CD4-positive, alpha-beta T cell (primary cell): ENCODE data around the gene STXBP2. TPM values are rescaled to one million over a fixed set of nuclear protein-coding genes. Genes with fewer than 3 reads are reported as not detected.

Source experiments
- ATAC-seq: fragments of 200-7000 bp; cut with Tn5 transposase; one replicate; pipeline ENCODE4 v1.10.0; 2022; ENCODE audit warnings: mild to moderate bottlenecking; ENCODE audit not compliant: poor library complexity
- CTCF ChIA-PET: fragments of 350-600 bp; sonication (Branson Sonifier 250); formaldehyde crosslinking; loops from one replicate; lab custom pipeline; 2021; ENCODE audit warnings: antibody characterized with exemption, inconsistent platforms; lab: Charles Lee
- POLR2A ChIA-PET: fragments of 350-600 bp; sonication (Branson Sonifier 250); formaldehyde crosslinking; loops from one replicate; lab custom pipeline; 2021; ENCODE audit warnings: antibody characterized with exemption, inconsistent platforms; lab: Charles Lee
- DNase-seq, 14 experiments: peaks; one replicate each; pipeline ENCODE4 v3.0.0-alpha.2; 2013 to 2020; ENCODE audit warnings: mixed read lengths in 2 of 14
- H3K27ac ChIP-seq, 2 donors: one replicate each; pipeline versions ENCODE4 v1.5.1 to v1.7.0; 2013; ENCODE audit warnings: low read length in 2 of 2, low read depth in 1 of 2, mild to moderate bottlenecking in 1 of 2
- H3K27me3 ChIP-seq, 2 experiments: 1 replicate in 1 of 2; 2 replicates in 1 of 2; pipeline versions ENCODE4 v1.6.1 to v1.7.0; 2013; ENCODE audit warnings: low read length in 2 of 2, control low read depth in 1 of 2, mild to moderate bottlenecking in 1 of 2, moderate library complexity in 1 of 2; ENCODE audit not compliant: insufficient read depth in 2 of 2, control insufficient read depth in 1 of 2
- H3K36me3 ChIP-seq: one replicate; pipeline ENCODE4 v1.6.1; 2013; ENCODE audit warnings: low read length, control low read depth; ENCODE audit not compliant: insufficient read depth
- H3K4me1 ChIP-seq: one replicate; pipeline ENCODE4 v1.6.1; 2013; ENCODE audit warnings: low read length, control low read depth; ENCODE audit not compliant: insufficient read depth
- H3K4me3 ChIP-seq: one replicate; pipeline ENCODE4 v1.5.1; 2013; ENCODE audit warnings: mild to moderate bottlenecking, low read length, moderate library complexity
- H3K9me3 ChIP-seq, 2 experiments: 1 replicate in 1 of 2; 2 replicates in 1 of 2; pipeline versions ENCODE4 v1.6.1 to v1.7.0; 2013; ENCODE audit warnings: low read length in 2 of 2, mild to moderate bottlenecking in 2 of 2, control low read depth in 1 of 2, moderate library complexity in 1 of 2; ENCODE audit not compliant: control insufficient read depth in 1 of 2, insufficient read depth in 1 of 2
- H3K27ac Mint-ChIP-seq: one replicate; pipeline ENCODE4 v1.8.0; 2020; ENCODE audit warnings: mixed read lengths
- H3K27me3 Mint-ChIP-seq: one replicate; pipeline ENCODE4 v1.8.0; 2021; ENCODE audit warnings: mixed read lengths
- H3K36me3 Mint-ChIP-seq: one replicate; pipeline ENCODE4 v1.8.0; 2021; ENCODE audit warnings: low read depth, mixed read lengths
- H3K4me1 Mint-ChIP-seq: one replicate; pipeline ENCODE4 v1.8.0; 2021; ENCODE audit warnings: low read depth, mixed read lengths
- H3K4me3 Mint-ChIP-seq: one replicate; pipeline ENCODE4 v1.8.0; 2020; ENCODE audit warnings: mild to moderate bottlenecking, mixed read lengths
- H3K9me3 Mint-ChIP-seq: one replicate; pipeline ENCODE4 v1.8.0; 2020; ENCODE audit warnings: mixed read lengths
- CTCF ChIP-seq: fragments of 200-600 bp; IDR thresholded peaks from one replicate; pipeline ENCODE4 v1.8.0; 2022; ENCODE audit warnings: antibody characterized with exemption, mild to moderate bottlenecking
- intact Hi-C, 2 experiments: fragments of 100-400 bp; cut with DNase I in 1 of 2; cut with micrococcal nuclease in 1 of 2; formaldehyde crosslinking; loops; one replicate each; pipeline versions ENCODE4 v1.15.1 to v1.9.0; 2023 to 2025; cut with DNase I, micrococcal nuclease
- total RNA-seq, 174 experiments: library from RNA in 2 of 174; stranded (reverse) in 2 of 174; gene quantifications; one replicate each; pipeline ENCODE4 v1.2.3 and lab custom pipeline; 2021 to 2026

The STXBP2 gene
- total RNA-seq, 2 experiments from 2014 or later, result 234 to 241 TPM

DNA sequence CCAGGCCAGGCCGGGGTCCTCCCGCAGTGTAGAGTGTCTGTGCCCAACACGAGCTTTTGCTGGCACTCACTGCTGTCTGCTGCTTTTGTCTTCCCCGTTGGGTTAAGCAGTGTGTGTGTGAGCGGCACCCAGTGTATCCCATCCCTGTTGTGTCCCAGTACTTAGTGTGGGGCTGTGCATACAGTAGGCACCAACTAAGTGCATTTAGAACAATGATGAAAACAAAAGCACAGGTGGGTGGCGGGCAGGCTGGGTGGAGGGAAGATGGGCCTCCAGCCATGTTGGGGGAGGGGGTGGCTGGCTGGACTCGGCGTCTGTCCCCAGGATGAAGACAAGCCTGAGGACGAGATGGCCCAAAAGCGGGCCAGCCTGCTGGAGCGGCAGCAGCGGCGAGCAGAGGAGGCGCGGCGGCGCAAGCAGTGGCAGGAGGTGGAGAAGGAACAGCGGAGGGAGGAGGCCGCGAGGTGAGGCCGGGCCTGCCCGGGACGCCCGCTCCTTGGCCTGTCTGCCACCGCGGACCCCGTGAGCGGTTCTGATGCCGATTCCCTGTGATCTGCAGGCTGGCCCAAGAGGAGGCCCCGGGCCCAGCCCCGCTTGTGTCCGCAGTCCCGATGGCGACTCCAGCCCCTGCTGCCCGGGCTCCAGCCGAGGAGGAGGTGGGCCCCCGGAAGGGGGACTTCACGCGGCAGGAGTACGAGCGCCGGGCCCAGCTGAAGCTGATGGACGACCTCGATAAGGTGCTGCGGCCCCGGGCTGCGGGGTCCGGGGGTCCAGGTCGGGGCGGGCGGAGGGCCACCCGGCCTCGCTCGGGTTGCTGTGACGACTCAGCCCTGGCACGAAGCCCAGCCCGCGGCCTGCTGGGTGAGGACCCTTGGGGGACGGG lies 21.8 kb upstream of the STXBP2 start:
- intact Hi-C loops, result no loop called here
- Mint-ChIP-seq H3K4me3 (no peak overlapping the region), H3K27me3 (no peaks in the 10 kb centered on the region), H3K9me3 (no peaks in the 10 kb centered on the region), H3K4me1 (no peaks in the 10 kb centered on the region), H3K27ac (no peak overlapping the region), H3K36me3 (peaks cover 20% of the 10 kb centered on the region)
- H3K9me3 ChIP-seq, result peaks cover 0 to 9% of the 10 kb centered on the region in 2 experiments
- no peak overlapping the region for H3K27ac ChIP-seq
- ChIA-PET POLR2A (no interaction called here), CTCF (no interaction called here)
- no peaks in the 10 kb centered on the region for H3K4me1 ChIP-seq
- H3K4me3 ChIP-seq, result no peak overlapping the region
- H3K27me3 ChIP-seq, result no peaks in the 10 kb centered on the region
- peaks cover 22% of the 10 kb centered on the region for H3K36me3 ChIP-seq
- no peak for DNase-seq
- no peak for ATAC-seq
- no peak for TF ChIP-seq CTCF

DNA sequence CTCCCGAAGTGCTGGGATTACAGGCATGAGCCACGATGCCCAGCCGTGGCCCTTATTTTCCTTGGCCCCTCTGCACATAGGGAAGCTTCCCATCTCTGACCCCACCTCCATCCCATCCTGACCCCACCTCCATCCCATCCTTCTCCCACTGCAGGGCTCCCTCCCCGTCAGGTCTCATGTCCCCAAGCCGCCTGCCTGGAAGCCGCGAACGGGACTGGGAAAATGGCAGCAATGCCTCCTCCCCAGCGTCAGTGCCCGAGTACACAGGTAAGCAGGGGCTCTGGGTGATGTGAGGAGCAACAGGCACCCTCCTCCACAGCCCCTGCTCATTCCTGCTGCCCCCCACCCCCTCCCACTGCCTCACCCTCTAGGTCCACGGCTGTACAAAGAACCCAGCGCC lies 19.7 kb upstream of the STXBP2 start:
- no peak for ATAC-seq
- H3K9me3 Mint-ChIP-seq, result no peaks in the 10 kb centered on the region
- Histone ChIP-seq H3K4me3 (no peak overlapping the region), H3K9me3 (peaks cover 0 to 9% of the 10 kb centered on the region in 2 experiments), H3K4me1 (no peaks in the 10 kb centered on the region), H3K27me3 (no peaks in the 10 kb centered on the region), H3K36me3 (peaks cover 43% of the 10 kb centered on the region), H3K27ac (no peak overlapping the region)
- H3K36me3 Mint-ChIP-seq, result peaks cover 34% of the 10 kb centered on the region
- CTCF ChIA-PET, result no interaction called here
- H3K27ac Mint-ChIP-seq, result peak overlapping the region; percentile 20
- no peaks in the 10 kb centered on the region for H3K4me1 Mint-ChIP-seq
- POLR2A ChIA-PET, result no interaction called here
- no peak for DNase-seq
- H3K4me3 Mint-ChIP-seq, result no peak overlapping the region
- TF ChIP-seq CTCF, result no peak
- intact Hi-C loops, result no loop called here
- no peaks in the 10 kb centered on the region for H3K27me3 Mint-ChIP-seq

DNA sequence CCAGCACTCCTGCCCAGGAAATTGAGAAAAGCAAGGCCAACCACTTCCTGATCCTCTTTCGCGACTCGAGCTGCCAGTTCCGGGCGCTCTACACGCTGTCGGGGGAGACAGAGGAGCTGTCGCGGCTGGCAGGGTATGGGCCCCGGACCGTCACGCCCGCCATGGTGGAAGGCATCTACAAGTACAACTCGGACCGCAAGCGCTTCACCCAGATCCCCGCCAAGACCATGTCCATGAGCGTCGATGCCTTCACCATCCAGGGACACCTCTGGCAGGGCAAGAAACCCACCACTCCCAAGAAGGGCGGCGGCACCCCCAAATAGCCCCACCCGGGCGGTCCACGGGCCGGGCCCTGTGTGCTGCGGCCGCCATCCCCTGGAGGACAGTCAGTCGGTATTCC lies 19.2 kb upstream of the STXBP2 start:
- H3K4me3 Mint-ChIP-seq, result no peak overlapping the region
- no peaks in the 10 kb centered on the region for H3K27me3 ChIP-seq
- H3K27ac ChIP-seq, result no peak overlapping the region
- no peaks in the 10 kb centered on the region for H3K4me1 Mint-ChIP-seq
- H3K4me3 ChIP-seq, result no peak overlapping the region
- no peak overlapping the region for H3K27ac Mint-ChIP-seq
- H3K9me3 ChIP-seq, result peaks cover 0 to 9% of the 10 kb centered on the region in 2 experiments
- CTCF ChIA-PET, result no interaction called here
- intact Hi-C loops, result no loop called here
- H3K36me3 Mint-ChIP-seq, result peaks cover 40% of the 10 kb centered on the region
- H3K4me1 ChIP-seq, result no peaks in the 10 kb centered on the region
- peaks cover 48% of the 10 kb centered on the region for H3K36me3 ChIP-seq
- no peak for TF ChIP-seq CTCF
- H3K9me3 Mint-ChIP-seq, result no peaks in the 10 kb centered on the region
- H3K27me3 Mint-ChIP-seq, result no peaks in the 10 kb centered on the region
- DNase-seq, result no peak
- no peak for ATAC-seq
- POLR2A ChIA-PET, result no interaction called here
